GM21723 (cell line): ENCODE results near the gene BRWD1.
"Not testable (repeated sequence)": the region's sequence is repeated elsewhere in the genome, so short reads cannot be mapped to it uniquely, and the experiment has no call there.

Experiments
- ATAC-seq: cut with Tn5 transposase; IDR thresholded peaks from one replicate; pipeline ENCODE4 v1.9.1; 2021; ENCODE audit warnings: mild to moderate bottlenecking, moderate library complexity; ENCODE audit not compliant: unreplicated experiment

Gene BRWD1

GRCh38 chr21:39296891-39297290, 16.5 kb downstream of the BRWD1 start:
- no peak for ATAC-seq

- no peak for ATAC-seq
Observed at GRCh38 chr21:39288987-39289386, 24.4 kb downstream of the BRWD1 start.

GRCh38 chr21:39282911-39283310, 30.5 kb downstream of the BRWD1 start:
- no peak for ATAC-seq

DNA sequence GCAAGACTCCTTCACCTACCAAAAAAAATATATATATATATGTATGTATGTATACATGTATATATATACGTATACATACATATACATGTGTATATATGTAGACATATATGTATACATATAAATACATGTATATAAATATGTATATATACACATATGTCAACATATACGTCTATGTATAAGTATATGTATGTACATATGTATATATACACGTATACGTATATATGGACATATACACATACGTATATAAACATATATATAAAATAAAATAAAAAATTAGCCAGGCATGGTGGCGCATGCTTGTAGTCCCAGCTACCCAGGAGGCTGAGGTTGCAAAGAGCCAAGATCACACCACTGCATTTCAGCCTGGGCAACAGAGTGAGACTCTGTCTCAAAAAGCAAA, 31.6 kb downstream of the BRWD1 start:
- ATAC-seq: no peak

DNA sequence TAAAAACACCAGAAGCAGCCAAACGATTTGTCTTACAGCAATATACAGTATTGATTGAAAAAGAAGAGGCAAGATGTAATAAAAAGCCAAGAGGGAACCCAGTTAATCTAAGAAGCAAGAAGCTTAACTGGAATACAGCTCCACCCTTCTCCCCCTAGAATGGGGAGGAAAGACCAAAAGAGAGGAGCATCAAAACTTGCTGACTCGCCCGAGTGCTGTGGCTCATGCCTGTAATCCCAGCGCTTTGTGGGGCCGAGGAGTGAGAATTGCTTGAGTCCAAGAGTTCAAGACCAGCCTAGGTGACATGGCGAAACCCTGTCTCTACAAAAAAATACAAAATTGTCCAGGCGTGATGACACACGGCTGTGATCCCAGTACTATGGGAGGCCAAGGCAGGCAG, 32.2 kb downstream of the BRWD1 start:
- ATAC-seq: no peak

- no peak for ATAC-seq
Observed at GRCh38 chr21:39269620-39270019, 43.8 kb downstream of the BRWD1 start.

DNA sequence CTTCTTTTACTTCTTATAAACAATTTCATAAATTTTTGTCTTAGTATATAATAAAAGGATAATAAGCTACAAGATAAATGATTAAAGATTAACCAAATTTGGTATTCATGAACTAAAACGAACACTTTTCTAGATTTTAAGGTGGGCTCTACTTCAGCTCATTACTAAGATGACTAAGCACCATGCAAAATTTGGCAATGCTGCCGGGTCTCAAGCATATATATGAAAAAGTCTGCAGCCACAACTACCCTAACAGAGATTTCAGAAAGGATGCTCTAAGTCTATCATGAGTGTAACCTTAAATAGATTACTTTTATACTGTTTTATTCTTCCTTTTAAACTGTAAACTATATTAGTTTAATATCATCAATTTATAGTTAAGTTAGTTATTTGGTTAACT, 47.8 kb downstream of the BRWD1 start:
- no peak for ATAC-seq

GRCh38 chr21:39263372-39263771, 50.1 kb downstream of the BRWD1 start:
- ATAC-seq: no peak

GRCh38 chr21:39258207-39258606, 55.2 kb downstream of the BRWD1 start:
- ATAC-seq: no peak

DNA sequence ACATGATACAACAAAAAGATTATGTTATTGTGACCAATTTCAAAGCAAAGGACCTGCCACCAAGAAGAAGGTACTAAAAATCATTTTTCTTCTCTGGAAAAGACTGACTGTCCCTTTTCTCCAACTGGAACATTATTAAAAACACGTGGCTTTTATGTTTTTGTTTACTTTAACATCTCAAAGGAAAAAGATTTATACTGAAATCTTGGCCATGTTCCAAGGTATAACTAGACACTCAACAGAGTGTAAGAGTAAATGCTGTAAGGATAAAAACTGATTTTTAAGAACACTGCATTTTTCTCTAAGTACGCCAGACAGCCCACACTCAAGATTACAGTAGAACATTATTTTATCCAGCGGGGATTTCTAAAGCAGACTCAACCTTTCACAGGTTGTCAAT, 62.1 kb downstream of the BRWD1 start:
- ATAC-seq: no peak

DNA sequence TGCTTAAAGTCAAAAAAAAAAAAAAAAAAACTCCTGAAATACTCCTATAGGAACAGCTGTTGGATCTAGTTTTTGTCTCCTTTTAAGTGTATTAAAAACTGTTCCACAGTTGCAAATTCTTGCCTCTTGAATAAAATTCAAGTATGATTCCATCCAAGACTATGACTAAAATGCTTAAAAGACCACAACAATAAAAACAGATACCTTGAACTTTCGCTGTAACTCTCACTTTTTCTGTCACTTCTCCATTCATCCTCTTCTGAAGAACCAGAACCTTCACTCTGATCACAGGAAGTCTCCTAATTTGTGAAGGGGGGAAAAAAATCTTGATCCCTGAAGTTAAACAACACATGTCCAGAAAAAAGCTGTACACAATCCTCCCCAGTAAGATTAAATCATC, 75.2 kb downstream of the BRWD1 start:
- ATAC-seq: no peak

DNA sequence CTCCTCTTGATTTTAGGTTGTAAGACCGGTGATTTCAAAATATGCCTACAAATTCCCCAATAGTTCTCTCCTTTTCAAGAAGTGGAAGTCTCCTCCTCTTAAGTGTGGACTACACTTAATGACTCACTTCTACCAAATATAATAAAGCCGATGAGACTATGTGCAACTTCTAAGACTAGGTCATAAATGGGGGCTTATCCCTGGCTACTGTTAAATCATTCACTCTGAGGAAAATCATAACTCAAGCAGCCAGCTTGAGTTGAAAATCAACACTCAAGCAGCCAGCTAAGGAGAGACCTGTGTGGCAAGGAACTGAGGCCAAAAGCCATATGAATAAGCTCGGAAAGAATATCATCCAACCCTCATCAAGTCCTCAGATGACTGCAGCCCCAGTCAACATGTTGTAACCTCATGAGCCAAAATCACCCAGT, 80.6 kb downstream of the BRWD1 start:
- ATAC-seq: no peak

DNA sequence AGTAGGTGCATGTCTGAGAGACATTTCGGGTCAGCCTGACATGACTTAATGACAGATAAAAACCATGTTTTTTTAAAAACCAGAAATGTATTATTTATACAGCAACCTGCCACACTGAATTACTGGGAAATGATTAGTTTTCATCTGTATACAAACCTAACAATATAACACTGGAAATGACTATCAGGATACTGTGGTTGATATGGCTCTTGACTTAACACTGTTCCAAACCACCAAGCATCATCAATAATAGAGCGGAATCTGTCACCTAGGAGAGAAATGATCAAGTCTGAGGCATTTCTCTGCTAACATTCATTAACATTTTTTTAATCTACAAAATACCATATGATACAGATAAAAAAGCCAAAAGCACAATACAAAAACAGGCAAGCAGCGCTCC, 88.5 kb downstream of the BRWD1 start:
- no peak for ATAC-seq

DNA sequence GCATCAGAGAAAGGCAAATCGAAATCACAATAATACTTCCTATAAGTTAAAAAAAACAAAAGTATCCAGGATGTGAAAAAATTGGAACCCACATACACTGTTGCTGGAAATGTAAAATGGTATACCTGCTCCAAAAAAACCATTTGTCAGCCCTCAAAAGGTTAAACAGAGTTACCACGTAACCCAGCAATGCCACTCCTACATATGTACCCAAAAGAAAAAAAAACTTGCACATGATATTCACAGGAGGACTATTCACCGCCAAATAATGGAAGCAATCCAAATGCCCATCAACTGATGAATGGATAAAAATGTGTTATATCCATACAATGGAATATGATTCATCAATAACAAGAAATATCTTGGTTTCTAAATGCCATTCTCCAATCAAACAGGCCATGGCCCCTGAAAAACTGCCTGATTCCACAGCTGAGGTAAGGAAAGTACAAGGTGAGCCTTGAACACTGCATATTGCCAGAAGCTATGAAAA, 91.4 kb downstream of the BRWD1 start:
- ATAC-seq: no peak

DNA sequence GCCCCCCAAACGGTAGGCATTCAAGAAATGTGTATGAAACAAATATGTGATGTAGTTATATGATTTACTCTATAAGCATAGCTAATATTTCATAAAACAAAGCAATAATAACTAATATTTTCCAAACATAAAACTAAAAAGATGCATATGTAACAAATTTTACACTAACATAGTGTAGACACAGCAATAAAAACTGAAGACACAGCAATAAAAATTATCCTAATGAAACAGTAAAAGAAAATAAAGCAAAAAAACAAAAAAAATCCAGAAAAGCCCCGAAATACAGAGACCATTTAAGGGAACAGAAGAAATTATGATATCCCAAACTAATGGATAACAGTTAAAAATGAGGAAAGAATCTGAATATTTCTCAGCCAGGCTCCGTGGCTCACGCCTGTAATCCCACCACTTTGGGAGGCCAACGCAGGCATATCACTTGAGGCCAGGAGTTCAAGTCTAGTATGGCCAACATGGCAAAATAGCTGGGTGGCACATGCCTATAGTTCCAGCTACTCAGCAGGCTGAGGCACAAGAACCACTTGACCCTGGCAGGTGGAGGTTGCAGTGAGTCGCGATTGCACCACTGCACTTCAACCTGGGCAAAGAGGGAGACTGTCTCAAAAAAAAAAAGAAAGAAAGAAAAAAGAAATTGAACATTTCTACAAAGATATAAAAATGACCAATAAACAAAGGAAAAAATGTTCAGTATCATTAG, 92.0 kb downstream of the BRWD1 start:
- ATAC-seq: no peak

GRCh38 chr21:39220875-39221274, 92.6 kb downstream of the BRWD1 start:
- ATAC-seq: not testable (repeated sequence)

GRCh38 chr21:39220150-39220549, 93.3 kb downstream of the BRWD1 start:
- no peak for ATAC-seq

- no peak for ATAC-seq
Observed at GRCh38 chr21:39218082-39218409, 95.4 kb downstream of the BRWD1 start.

DNA sequence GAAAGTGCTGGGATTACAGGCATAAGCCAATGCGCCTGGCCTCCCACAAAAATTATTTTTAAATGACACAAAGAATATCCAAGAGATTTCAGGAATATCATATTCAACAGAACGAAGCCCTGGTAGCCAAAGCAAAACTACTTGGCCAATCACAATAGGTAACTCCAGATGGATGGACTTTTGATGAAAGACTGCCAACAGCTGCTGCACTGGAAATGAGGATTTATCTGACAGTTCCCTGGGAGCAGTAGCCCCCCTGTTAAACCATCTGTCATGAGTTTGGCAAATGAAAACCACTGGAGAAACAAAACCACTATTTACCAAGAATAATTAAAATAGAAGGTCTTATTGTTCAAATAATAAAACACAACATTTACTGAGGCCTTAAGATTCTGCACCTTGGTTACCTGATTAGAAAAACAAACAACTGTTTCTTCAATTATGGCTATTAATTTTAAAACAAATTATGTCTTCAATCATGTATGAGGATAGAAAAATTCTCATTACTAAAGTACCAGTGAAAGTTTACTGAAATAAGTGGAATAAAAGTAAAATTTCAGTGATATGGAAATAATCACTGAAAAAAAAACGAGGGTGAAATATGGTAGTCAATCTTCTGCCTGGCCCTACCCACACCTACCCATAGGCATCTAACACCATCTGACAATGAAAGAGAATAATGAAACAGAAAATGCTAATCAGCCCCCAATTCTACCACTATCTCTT, 95.9 kb downstream of the BRWD1 start:
- ATAC-seq: no peak

GRCh38 chr21:39216290-39216689, 97.1 kb downstream of the BRWD1 start:
- ATAC-seq: no peak

GRCh38 chr21:39215078-39215477, 98.4 kb downstream of the BRWD1 start:
- ATAC-seq: no peak

DNA sequence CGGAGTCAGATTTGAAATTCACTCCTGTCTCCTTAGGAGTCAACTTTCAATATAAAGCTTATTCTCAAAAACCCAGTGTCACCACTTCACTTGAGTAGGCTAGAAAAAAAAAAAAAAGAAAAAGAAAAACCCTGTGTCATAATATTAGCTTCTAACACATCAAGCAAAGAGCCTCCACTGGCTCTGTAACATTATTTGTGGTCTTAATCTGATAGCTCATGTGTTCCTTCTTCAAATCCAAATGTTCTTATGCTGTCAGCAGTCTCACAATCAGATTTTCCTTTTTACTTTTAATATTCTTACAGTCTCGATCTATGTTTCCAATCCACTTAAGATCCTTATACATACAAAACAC, 104.1 kb downstream of the BRWD1 start:
- no peak for ATAC-seq
